Hematopoietic multipotent progenitor cell (in vitro differentiated cells): ENCODE data around the gene LONP1. TPM values are rescaled to one million over a fixed set of nuclear protein-coding genes. Genes with fewer than 3 reads are reported as not detected.

Source experiments
- DNase-seq, 3 donors: peaks; one replicate each; pipeline ENCODE4 v3.0.0-alpha.2; 2011 to 2015; ENCODE audit warnings: low read depth in 2 of 3, low spot score in 2 of 3
- total RNA-seq: library from RNA; depleted of rRNA; stranded (reverse); fragments of >200 nt; gene quantifications from one replicate; pipeline ENCODE4 v1.2.3, GENCODE V29; 2012

LONP1 gene
- total RNA-seq, 1 donor = 78.6 TPM

DNA sequence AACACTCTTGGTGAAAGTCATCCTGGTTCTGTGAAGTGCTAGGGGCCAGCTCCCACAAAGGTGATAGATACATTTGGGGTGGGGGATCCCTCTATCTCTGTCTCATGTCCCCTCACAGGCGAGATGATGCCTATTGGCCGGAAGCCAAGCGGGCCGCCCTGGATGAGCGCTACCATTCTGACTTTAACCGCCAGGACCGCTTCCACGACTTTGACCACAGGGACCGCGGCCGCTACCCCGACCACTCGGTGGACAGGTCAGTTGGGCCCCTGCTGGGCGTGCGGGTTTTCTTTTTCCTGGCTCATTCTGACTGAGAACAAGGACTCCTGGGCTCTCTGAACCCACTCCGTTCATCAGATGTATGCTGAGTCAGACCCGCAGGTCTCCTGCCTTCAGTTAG, 56.0 kb downstream of the LONP1 start:
- no peak for DNase-seq

DNA sequence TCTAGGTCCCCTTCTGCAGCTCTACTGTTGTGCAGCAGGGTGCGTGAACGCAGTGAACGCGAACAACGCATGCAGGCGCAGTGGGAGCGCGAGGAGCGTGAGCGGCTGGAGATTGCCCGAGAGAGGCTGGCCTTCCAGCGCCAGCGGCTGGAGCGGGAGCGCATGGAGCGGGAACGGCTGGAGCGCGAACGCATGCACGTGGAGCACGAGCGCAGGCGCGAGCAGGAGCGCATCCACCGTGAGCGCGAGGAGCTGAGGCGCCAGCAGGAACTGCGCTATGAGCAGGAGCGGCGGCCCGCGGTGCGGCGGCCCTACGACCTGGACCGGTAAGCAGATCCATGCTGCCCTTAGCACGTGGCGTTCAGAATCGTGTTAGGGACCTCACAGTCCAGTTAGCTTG, 58.5 kb downstream of the LONP1 start:
- no peak for DNase-seq

DNA sequence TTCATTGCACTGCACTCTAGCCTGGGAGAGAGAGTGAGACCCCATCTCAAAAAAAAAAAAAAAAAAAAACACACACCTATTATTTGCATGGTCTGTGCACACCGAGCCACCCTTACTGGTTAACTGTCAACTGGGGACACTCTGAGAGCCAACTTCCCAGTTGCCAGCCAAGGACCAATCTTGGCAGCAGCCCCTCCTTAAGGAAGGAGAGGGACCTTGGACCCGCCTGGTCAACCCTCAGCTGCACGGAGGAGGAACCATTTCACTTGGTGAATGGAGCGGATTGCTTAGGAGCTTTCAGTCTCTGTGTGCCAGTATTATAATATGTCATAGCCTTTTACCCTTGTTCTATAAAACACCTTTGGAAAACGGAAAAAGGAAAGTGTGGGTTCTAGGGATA, 64.5 kb downstream of the LONP1 start:
- no peak for DNase-seq

DNA sequence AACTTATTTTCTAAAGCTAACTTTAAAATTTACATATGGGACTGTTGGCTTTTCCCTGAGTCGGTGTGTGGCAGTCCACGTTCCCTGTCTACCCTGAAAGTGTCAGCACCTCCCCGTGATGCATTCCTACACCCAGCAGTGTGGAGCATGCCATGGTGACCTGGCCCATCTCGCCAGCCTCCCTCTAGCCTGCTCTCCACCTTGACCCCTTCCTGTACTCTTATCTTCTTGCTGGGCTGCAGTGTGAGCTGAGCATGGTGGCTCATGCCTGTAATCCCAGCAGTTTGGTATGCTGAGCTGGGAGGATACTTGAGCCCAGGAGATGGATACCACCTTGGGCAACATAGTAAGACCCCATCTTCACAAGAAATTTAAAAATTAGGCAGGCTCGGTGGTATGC, 65.0 kb downstream of the LONP1 start:
- no peak for DNase-seq

DNA sequence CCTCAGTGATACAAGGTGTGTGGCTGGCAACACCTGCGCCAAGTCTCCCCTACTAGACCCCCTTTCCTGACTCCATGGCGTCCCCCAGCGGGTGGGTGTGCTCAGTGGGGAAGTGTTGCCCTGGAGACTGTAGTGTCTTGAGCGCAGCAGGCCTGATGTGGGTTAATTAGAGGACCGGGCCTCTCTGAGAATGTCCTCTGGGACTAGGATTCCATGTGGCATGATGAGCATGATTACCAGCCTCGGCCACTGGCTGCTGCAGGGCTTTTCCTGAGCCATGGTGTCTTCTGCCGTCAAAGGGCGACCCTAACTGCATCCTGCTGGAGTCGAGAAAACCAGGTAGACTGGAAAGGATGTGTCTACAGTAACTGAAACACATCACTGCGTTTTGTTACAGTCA, 67.7 kb downstream of the LONP1 start:
- no peak for DNase-seq

DNA sequence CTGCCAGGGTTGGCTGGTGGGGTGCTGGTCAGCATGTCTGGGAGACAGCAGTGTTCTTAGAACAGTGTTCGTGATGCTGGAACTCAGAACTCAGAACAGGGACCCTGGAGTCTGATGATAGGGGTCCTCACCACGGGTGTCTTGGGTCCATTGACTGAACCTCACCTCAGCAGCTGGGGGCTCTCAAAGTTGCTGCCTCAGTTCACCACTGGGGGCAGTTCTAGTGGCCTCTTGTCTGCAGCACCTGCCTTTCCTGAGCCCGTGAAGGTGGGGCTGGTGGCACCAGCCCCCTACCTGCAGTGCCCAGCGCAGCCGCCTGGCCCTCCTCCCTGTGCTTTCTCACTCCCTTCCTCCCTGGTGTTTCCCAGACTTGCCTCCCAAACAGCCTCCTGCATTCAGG, 68.6 kb downstream of the LONP1 start:
- DNase-seq = no peak

DNA sequence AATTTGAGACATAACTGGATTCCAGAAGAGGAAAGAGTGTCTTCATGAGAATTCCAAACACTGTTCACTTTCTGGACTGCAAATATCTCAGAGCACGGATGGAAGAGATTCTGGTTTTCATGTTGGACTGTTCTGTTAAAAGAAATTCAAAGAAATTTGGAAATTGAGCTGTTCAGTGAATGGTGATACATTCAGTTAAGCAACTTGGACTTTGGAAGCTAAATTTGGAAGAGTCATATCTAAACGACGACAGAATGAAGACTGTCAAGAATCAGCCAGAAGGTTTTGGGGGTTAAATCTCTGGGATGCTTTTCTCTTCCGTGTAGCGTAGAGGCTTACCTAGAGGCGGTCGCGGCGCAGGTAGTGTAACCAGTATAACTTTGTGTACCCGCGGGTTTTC, 71.5 kb downstream of the LONP1 start:
- no peak for DNase-seq

DNA sequence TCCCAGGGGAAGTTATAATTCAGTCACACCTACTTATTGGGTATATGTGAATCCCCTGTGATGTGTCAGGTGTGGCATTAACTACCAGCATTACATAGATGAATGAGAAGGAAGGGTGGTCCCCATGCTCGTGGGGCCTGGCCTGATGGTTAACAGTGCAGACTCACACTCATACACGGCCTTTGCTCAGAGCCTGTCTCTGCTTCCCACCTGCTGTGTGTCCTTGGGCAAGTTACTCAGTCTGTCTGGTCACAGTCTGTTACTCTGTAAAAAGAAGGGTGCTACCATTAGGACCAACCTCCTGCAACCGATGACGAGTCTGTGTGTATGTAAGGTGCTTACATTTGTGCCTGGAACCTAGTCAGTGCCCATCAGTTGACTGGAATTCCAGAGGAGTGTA, 73.2 kb downstream of the LONP1 start:
- no peak for DNase-seq

DNA sequence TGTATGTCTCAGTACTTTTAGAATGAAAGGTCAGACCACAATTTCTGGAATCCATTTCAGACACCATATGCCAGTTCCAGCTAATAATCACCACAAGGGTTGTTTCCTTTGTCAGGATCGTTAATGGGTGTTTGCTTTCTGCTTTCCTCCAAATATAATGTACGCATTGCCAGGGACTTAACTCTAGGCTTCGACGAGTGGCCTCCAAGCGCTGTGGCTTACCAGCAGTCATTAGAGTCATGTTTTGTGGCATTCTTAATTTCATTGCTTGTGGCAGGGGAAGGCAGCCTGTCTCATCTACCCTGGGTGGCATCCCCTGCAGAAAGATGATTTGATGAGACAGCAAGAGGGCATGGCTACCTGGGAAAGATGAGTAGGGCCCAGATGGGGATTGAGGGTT, 74.5 kb downstream of the LONP1 start:
- DNase-seq = no peak

DNA sequence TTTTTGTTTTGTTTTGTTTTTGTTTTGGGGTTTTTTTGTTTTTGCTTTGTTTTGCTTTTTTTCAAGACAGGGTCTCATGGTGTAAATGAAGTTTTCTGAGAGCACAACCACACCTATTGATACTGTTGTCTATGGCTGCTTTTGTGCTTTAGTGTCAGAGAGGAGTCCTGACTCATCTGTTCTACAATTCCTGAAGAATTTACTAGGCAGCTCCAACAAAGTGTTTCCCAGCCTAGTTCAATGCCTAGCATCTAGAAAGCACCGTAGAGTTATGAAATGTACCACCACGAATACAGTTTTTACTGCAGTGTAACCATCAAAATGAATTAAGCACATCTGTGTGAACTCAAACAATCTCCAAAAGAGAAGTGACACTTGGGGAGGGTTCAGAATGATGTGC, 75.9 kb downstream of the LONP1 start:
- no peak for DNase-seq

DNA sequence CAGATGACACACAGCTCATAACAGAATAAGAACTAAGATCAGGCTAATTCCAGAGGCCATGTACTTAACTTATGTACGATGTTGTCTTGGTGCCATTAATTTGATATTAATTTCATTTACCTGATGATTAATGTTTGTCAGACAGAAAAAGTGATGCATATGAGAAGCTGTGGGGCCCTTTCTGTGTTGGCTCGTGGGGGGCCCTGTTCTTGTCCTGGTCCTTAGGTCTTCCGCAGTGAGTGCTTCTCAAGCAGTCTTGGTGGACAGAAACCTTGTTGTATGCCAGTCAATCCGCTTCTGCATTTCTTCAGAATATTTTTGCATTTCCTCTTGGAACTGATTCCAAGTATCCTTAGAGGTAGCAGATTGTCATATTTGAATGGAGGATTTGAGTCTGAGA, 76.9 kb downstream of the LONP1 start:
- no peak for DNase-seq

DNA sequence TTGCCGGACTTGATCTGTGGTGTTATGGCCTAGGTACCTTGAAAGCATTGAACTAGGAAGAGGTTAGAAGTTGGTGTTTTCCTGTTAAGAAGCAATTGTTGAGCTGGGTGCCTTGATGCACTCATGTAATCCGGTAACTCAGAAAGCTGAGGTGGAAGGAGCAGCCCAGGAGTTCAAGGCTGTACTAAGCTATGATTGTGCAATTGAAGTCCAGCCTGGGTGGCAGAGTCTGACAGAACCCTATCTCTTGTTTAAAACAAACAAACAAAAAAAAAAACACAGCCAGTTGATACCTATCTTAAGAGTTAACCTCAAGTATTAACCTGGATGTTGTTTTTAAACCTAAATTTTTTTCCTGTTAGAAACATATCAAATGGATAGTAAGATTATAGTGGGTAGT, 77.7 kb downstream of the LONP1 start:
- DNase-seq = no peak

Other genes starting within 250 kb of the LONP1 start
- gene TINCR, start 152.2 kb downstream of the LONP1 start, total RNA-seq = 0.27 TPM
- 52.0 TPM for gene SAFB2, start 97.4 kb downstream of the LONP1 start, total RNA-seq
- gene SAFB, start 97.1 kb downstream of the LONP1 start, total RNA-seq = 101 TPM
- gene MICOS13, start 39.6 kb downstream of the LONP1 start, total RNA-seq = 27.5 TPM
- 8.1 TPM for gene HSD11B1L, start 39.1 kb downstream of the LONP1 start, total RNA-seq
- gene RPL36, start 29.9 kb downstream of the LONP1 start, total RNA-seq = 801 TPM
- not detected for gene CATSPERD, start 491 bp upstream of the LONP1 start, total RNA-seq
- 2.2 TPM for gene PRR22, start 64.6 kb upstream of the LONP1 start, total RNA-seq
- 98.0 TPM for gene DUS3L, start 71.0 kb upstream of the LONP1 start, total RNA-seq
- gene NRTN, start 84.9 kb upstream of the LONP1 start, total RNA-seq = 0.54 TPM
- 2.4 TPM for gene FUT6, start 119.6 kb upstream of the LONP1 start, total RNA-seq
- gene FUT3, start 131.3 kb upstream of the LONP1 start, total RNA-seq = under 0.01 TPM
- gene FUT5, start 150.4 kb upstream of the LONP1 start, total RNA-seq = 0.54 TPM
- gene NDUFA11, start 183.6 kb upstream of the LONP1 start, total RNA-seq = 283 TPM
- 25.3 TPM for gene VMAC, start 184.7 kb upstream of the LONP1 start, total RNA-seq
- gene CAPS, start 194.1 kb upstream of the LONP1 start, total RNA-seq = 11.3 TPM